AG04449 (cell line): ENCODE measurements around the gene MBNL2.

ENCODE experiments used
- CTCF ChIA-PET: fragments of 350-600 bp; formaldehyde crosslinking; extraction: SDS; loops from one replicate; lab custom pipeline; 2021; ENCODE audit warnings: antibody characterized with exemption; lab: Yijun Ruan, JAX
- POLR2A ChIA-PET: fragments of 400-600, 350-600 bp; formaldehyde crosslinking; extraction: SDS; loops from one replicate; lab custom pipeline; 2020; ENCODE audit warnings: antibody characterized with exemption, inconsistent platforms; lab: Yijun Ruan, JAX
- DNase-seq: peaks from one replicate; pipeline ENCODE4 v3.0.0-alpha.2; 2010; ENCODE audit warnings: low read depth, low spot score
- H3K4me3 ChIP-seq: 2 replicates; pipeline ENCODE4 v1.5.1; 2011; ENCODE audit warnings: low read depth, mild to moderate bottlenecking, control low read depth, low read length
- CTCF ChIP-seq: IDR thresholded peaks from one replicate; pipeline ENCODE4 v1.5.1; 2011; ENCODE audit warnings: mild to moderate bottlenecking, moderate library complexity, low read length, control low read depth, inconsistent platforms; ENCODE audit not compliant: insufficient read depth; ENCODE audit errors: missing control alignments

Gene MBNL2

GRCh38 chr13:97249093-97249795, 27.1 kb downstream of the MBNL2 start:
- CTCF ChIA-PET = interaction anchor here (1.2 to 1.9 kb wide), 6 partner anchors 13 to 139 kb away, joined by 3 to 7 read pairs (median 5); no protein-coding TSS in a partner anchor
- TF ChIP-seq CTCF = no peak
- H3K4me3 ChIP-seq = no peak overlapping the region
- no peak for DNase-seq
- POLR2A ChIA-PET = no interaction called here

DNA sequence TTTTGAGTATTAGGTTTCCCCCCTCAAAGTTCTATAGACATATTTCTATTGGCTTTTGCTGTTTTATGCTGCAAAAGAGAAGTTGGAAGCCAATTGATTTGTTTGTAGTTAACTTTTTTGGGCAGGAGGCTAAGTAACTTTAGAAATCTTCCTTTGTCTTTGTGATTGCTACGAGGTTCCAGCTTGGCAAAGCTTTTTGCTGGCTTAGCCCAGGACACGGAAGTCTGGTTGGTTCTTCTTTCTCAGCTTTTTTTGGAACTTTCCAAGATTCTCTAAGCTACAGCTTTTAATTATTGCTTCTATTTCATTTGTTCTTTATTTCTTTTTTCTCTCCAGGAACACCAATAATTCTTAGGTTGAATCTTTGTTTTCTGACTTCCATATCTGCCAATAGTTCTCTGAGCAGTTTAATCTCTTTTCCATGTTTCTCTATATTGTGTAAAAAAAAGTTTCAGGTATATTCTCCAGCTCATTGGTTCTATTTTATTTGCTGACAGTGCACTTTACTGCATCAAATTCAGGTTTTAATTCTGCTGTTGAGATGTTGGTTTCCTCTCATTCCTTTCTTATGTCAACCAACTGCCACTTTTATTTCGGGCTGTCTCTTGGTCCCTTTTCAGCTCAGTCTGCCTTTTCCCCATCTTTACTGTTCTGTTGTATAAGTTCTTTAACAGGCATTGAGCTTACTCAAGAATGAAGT, 27.8 kb downstream of the MBNL2 start:
- TF ChIP-seq CTCF = no peak
- ChIA-PET CTCF (interaction anchor here (1.2 to 1.9 kb wide), 6 partner anchors 14 to 140 kb away, joined by 3 to 7 read pairs (median 5); no protein-coding TSS in a partner anchor), POLR2A (interaction anchor here (1.0 kb wide), 1 partner anchor 28 kb away, joined by 3 read pairs; the partner anchor contains the start of gene MBNL2)
- DNase-seq = no peak
- H3K4me3 ChIP-seq = no peak overlapping the region

- CTCF ChIA-PET = interaction anchor here (1.2 to 1.6 kb wide), 5 partner anchors 17 to 141 kb away, joined by 3 to 7 read pairs (median 5); no protein-coding TSS in a partner anchor
- POLR2A ChIA-PET = interaction anchor here (1.0 kb wide), 1 partner anchor 29 kb away, joined by 3 read pairs; the partner anchor contains the start of gene MBNL2
- no peak for DNase-seq
- no peak for TF ChIP-seq CTCF
- H3K4me3 ChIP-seq = no peak overlapping the region
These were observed 28.4 kb downstream of the MBNL2 start for GRCh38 chr13:97250560-97250959.

DNA sequence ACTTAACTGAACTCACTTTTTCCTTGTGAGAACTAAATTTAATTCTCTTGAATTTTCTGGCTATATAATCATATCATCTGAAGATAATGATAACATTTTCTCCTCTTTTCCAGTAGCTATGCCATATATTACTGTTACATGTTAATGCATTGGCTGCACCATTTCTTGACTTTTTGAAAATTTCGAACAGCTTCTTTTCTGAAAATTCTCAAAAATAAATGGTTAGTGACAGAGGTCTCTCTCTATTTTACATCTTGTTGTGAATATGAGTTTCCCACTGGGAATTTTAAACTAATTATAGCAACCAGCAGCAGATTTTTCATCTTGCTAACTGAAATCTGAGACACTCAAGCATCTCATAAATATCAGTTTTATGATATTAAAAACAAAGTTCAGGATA, 30.6 kb downstream of the MBNL2 start:
- no peak for TF ChIP-seq CTCF
- no peak overlapping the region for H3K4me3 ChIP-seq
- ChIA-PET POLR2A (no interaction called here), CTCF (interaction anchor here (0.9 kb wide), 2 partner anchors 13 to 91 kb away, joined by 3 read pairs; no protein-coding TSS in a partner anchor)
- DNase-seq = no peak

GRCh38 chr13:97253581-97254293, 31.6 kb downstream of the MBNL2 start:
- TF ChIP-seq CTCF = no peak
- no peak overlapping the region for H3K4me3 ChIP-seq
- POLR2A ChIA-PET = no interaction called here
- no peak for DNase-seq
- CTCF ChIA-PET = interaction anchor here (1.3 kb wide), 1 partner anchor 91 kb away, joined by 5 read pairs; no protein-coding TSS in a partner anchor

- ChIA-PET CTCF (interaction anchor here (0.6 to 1.3 kb wide), 3 partner anchors 15 to 145 kb away, joined by 3 to 5 read pairs (median 3); no protein-coding TSS in a partner anchor), POLR2A (no interaction called here)
- no peak for TF ChIP-seq CTCF
- no peak overlapping the region for H3K4me3 ChIP-seq
- no peak for DNase-seq
These were observed 32.7 kb downstream of the MBNL2 start for GRCh38 chr13:97254816-97255215.
